Astrocyte of the cerebellum (primary cell): Measurements from ENCODE around the gene TYSND1.
A peak's percentile ranks its signal among the peaks of the same experiment; 100 is the strongest.

ENCODE experiments used
- DNase-seq: peaks from one replicate; pipeline ENCODE4 v3.0.0-alpha.2; 2011; ENCODE audit warnings: low read depth
- H3K4me3 ChIP-seq: 2 replicates; pipeline ENCODE4 v1.5.1; 2011; ENCODE audit warnings: mild to moderate bottlenecking, low read depth, low read length, moderate library complexity
- CTCF ChIP-seq: IDR thresholded peaks from 2 replicates; pipeline ENCODE4 v1.5.1; 2012; ENCODE audit warnings: low read length, low read depth, moderate library complexity, mild to moderate bottlenecking; ENCODE audit errors: missing control alignments
- in situ Hi-C: cut with HindIII; loops from 2 replicates; pipeline ENCODE4 v1.10.0; 2017; ENCODE audit warnings: low sequenced_read_pairs

Gene TYSND1

GRCh38 chr10:70158113-70158512, 11.6 kb upstream of the TYSND1 start:
- in situ Hi-C loops: no loop called here
- H3K4me3 ChIP-seq: no peak overlapping the region
- no peak for DNase-seq
- TF ChIP-seq CTCF: no peak

GRCh38 chr10:70155255-70155838, 8.8 kb upstream of the TYSND1 start:
- no peak overlapping the region for H3K4me3 ChIP-seq
- in situ Hi-C loops: no loop called here
- TF ChIP-seq CTCF: no peak
- no peak for DNase-seq

DNA sequence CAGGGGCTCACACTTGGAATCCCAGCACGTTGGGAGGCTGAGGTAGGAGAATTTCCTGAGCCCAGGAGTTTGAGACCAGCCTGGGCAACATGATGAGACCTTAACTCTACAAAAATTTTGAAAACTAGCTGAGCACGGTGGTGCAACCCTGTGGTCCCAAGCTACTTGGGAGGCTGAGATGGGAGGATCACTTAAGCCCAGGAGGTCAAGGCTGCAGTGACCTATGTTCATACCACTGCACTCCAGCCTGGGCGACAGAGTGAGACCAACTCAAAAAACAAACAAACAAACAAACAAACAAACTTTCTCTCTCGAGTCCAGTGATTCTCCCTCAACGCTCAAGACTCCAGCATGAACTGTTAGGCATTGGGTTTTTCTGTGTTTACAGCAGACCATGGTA, 2.0 kb upstream of the TYSND1 start:
- in situ Hi-C loops: no loop called here
- no peak overlapping the region for H3K4me3 ChIP-seq
- TF ChIP-seq CTCF: no peak
- no peak for DNase-seq

DNA sequence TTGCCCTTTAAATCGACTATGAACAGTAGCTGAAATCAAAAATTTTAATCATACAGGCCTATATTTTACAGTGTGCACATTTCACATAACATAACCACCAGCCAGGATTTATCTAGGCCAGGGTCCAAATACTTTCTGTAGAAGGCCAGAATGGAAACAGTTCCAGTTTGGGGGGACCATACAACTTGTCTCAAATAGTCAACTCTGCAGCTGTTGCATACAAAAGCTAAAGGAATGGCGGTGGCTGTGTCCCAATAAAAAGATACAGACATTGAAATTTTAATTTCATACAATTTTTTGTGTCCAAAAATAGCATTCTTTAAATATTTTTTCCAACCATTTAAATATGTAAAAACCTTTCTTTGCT, 742 bp upstream of the TYSND1 start:
- in situ Hi-C loops: no loop called here
- no peak for TF ChIP-seq CTCF
- DNase-seq: no peak
- peak overlapping the region; percentile 60 for H3K4me3 ChIP-seq

GRCh38 chr10:70145666-70146488, 623 bp downstream of the TYSND1 start:
- no peak for DNase-seq
- peak overlapping the region; percentile 60 for H3K4me3 ChIP-seq
- in situ Hi-C loops: no loop called here
- peak; percentile 35 for TF ChIP-seq CTCF

- DNase-seq: no peak
- peak overlapping the region; percentile 60 for H3K4me3 ChIP-seq
- no peak for TF ChIP-seq CTCF
- in situ Hi-C loops: no loop called here
Observed at GRCh38 chr10:70145166-70145665, 1.3 kb downstream of the TYSND1 start.
